Type B pancreatic cell (in vitro differentiated cells): ENCODE results near the gene CCDC107. TPM values are rescaled to one million over a fixed set of nuclear protein-coding genes. Genes with fewer than 3 reads are reported as not detected.

Experiments
- DNase-seq: peaks from one replicate; pipeline ENCODE4 v3.0.0; 2021; ENCODE audit warnings: mixed read lengths; ENCODE audit not compliant: unreplicated experiment; ENCODE audit errors: extremely low spot score
- H3K27ac Mint-ChIP-seq: 2 replicates; pipeline ENCODE4 v1.8.0; 2021; ENCODE audit warnings: mild to moderate bottlenecking, mixed read lengths
- H3K27me3 Mint-ChIP-seq: 2 replicates; pipeline ENCODE4 v1.8.0; 2021; ENCODE audit warnings: mixed read lengths
- H3K36me3 Mint-ChIP-seq: 2 replicates; pipeline ENCODE4 v1.8.0; 2021; ENCODE audit warnings: mixed read lengths
- H3K4me1 Mint-ChIP-seq: one replicate; pipeline ENCODE4 v1.8.0; 2021; ENCODE audit warnings: mixed read lengths; ENCODE audit not compliant: unreplicated experiment
- H3K4me3 Mint-ChIP-seq: 2 replicates; pipeline ENCODE4 v1.8.0; 2021; ENCODE audit warnings: mild to moderate bottlenecking, mixed read lengths
- H3K9me3 Mint-ChIP-seq: 2 replicates; pipeline ENCODE4 v1.8.0; 2021; ENCODE audit warnings: mixed read lengths
- CTCF ChIP-seq: fragments of 200-600 bp; sonication (generic); conservative IDR thresholded peaks from 2 replicates; pipeline ENCODE4 v1.5.0; 2021; ENCODE audit warnings: antibody characterized with exemption, mild to moderate bottlenecking
- total RNA-seq: library from RNA; stranded (reverse); gene quantifications from 2 replicates; pipeline ENCODE4 v1.2.1, GENCODE V29; 2021; ENCODE audit warnings: low replicate concordance

Gene CCDC107
- total RNA-seq, 1 donor from 2014 or later: 17.2 TPM

GRCh38 chr9:35700942-35701341 is 42.9 kb downstream of the CCDC107 start:
- Mint-ChIP-seq H3K36me3 (peaks cover 24% of the 10 kb centered on the region), H3K4me1 (no peaks in the 10 kb centered on the region), H3K27me3 (no peaks in the 10 kb centered on the region), H3K4me3 (no peak overlapping the region), H3K27ac (no peak overlapping the region), H3K9me3 (no peaks in the 10 kb centered on the region)
- DNase-seq: no peak
- TF ChIP-seq CTCF: no peak

- Mint-ChIP-seq H3K36me3 (peaks cover 26% of the 10 kb centered on the region), H3K27me3 (no peaks in the 10 kb centered on the region), H3K4me3 (no peak overlapping the region), H3K9me3 (no peaks in the 10 kb centered on the region), H3K4me1 (no peaks in the 10 kb centered on the region), H3K27ac (no peak overlapping the region)
- DNase-seq: no peak
- TF ChIP-seq CTCF: no peak
Observed at GRCh38 chr9:35702696-35703095, 44.6 kb downstream of the CCDC107 start.

GRCh38 chr9:35703906-35704672 is 46.0 kb downstream of the CCDC107 start:
- Mint-ChIP-seq H3K4me3 (no peak overlapping the region), H3K4me1 (no peaks in the 10 kb centered on the region), H3K27me3 (no peaks in the 10 kb centered on the region), H3K9me3 (no peaks in the 10 kb centered on the region), H3K27ac (no peak overlapping the region), H3K36me3 (peaks cover 38% of the 10 kb centered on the region)
- no peak for TF ChIP-seq CTCF
- DNase-seq: no peak

- no peak for DNase-seq
- no peaks in the 10 kb centered on the region for H3K4me1 Mint-ChIP-seq
- H3K36me3 Mint-ChIP-seq: peaks cover 40% of the 10 kb centered on the region
- H3K9me3 Mint-ChIP-seq: no peaks in the 10 kb centered on the region
- no peak overlapping the region for H3K4me3 Mint-ChIP-seq
- TF ChIP-seq CTCF: no peak
- no peak overlapping the region for H3K27ac Mint-ChIP-seq
- no peaks in the 10 kb centered on the region for H3K27me3 Mint-ChIP-seq
Observed at GRCh38 chr9:35705372-35705771, 47.3 kb downstream of the CCDC107 start.

GRCh38 chr9:35705836-35706430 is 47.8 kb downstream of the CCDC107 start:
- TF ChIP-seq CTCF: no peak
- no peaks in the 10 kb centered on the region for H3K27me3 Mint-ChIP-seq
- no peak overlapping the region for H3K4me3 Mint-ChIP-seq
- no peaks in the 10 kb centered on the region for H3K9me3 Mint-ChIP-seq
- H3K27ac Mint-ChIP-seq: no peak overlapping the region
- no peaks in the 10 kb centered on the region for H3K4me1 Mint-ChIP-seq
- H3K36me3 Mint-ChIP-seq: peaks cover 45% of the 10 kb centered on the region
- no peak for DNase-seq
